Testis (tissue), 2 donors: Measurements from ENCODE around the gene FIGN.

Experiments used
- CTCF ChIP-seq, 3 experiments: fragments of 450-650 bp in 2 of 3; fragments of 200-600 bp in 1 of 3; sonication (generic) in 1 of 3; IDR thresholded peaks; one replicate each; pipeline ENCODE4 v1.5.1; 2016 to 2019; ENCODE audit warnings: antibody characterized with exemption in 3 of 3, mild to moderate bottlenecking in 2 of 3, moderate library complexity in 1 of 3
- POLR2A ChIP-seq: fragments of 450-650 bp; IDR thresholded peaks from one replicate; pipeline ENCODE4 v1.6.1; 2017; ENCODE audit warnings: antibody characterized with exemption, mild to moderate bottlenecking, moderate library complexity

- TF ChIP-seq CTCF (IDR thresholded peaks at IDR 0.05) (no peak), POLR2A (no peak)
These were observed 64.9 kb downstream of the FIGN start for GRCh38 chr2:163670929-163671328.
